Measurements from ENCODE around the gene SPTY2D1.
"Not testable (repeated sequence)": the region's sequence is repeated elsewhere in the genome, so short reads cannot be mapped to it uniquely, and the experiment has no call there.

SPTY2D1 gene

DNA sequence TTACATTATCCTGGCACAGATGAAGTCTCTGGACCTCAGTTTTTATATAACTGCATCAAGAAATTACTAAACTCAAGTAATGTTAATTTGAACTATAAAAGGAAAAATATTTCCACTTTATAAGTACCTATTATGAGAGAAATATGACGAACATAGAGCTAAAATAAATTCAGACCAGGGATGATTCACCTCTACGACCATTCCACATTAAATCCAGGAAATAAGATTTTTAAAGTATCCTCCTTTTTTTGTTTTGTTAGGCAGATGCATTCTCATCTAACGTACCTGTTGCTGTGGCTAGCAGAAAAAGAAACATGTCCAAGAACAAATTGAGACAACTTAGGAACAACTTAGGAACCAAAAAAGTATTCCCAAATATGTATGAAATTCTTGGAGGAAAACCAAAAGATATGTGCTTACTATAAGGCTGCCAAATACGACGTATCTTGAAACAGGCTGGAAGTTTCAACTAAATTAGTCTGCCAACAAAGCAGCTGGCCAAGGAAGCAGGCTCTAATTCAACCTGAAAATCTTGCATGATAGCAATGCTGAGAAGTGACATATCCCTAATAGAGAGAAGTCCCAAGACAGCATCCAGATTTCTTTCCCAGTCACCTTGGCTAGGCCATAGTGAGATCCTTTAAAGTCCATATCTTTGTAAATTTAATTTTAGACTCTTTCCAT is 15.7 kb downstream of the SPTY2D1 start:
- no peak for DNase-seq (ENCODE audit: low spot score)

- peak; percentile 37 for DNase-seq (ENCODE audit: low spot score)
These were observed 16.3 kb downstream of the SPTY2D1 start for GRCh38 chr11:18617688-18618341.

DNA sequence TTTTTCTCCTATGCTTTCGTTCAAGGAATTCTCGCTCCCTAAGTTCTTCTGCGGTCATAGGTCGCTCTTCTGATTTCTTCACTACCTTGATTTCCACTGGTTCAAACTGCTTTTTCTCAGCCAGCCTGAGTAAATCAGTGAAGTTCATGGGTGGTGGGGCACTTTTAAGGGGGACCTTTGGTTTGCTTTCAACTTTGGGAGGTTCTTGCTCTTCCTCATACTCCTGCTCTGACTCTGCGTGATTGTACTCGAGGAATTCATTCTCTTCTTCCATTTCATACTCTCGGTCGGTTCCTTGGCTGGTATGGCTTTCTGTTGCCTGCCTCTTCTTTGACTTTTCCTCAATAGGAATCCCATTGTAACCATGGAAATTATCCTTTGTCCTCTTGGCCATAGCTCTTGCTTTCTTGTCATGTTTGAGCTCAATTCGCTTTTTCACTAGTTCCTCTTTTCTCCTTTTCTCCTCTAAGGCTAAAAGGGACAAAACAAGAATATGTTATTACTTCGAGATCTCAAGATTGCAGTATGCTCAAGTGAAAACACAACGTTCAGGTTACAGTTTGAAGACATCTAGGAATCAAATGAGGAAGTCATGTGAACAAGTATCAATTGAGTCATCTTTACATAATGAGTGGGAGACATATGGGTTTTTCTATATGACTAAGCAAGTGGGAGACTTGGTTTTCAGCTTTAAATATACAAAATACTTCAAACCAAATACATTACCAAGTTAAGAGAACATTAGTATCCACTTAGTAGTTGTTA is 18.3 kb downstream of the SPTY2D1 start:
- no peak for DNase-seq (ENCODE audit: low spot score)

DNA sequence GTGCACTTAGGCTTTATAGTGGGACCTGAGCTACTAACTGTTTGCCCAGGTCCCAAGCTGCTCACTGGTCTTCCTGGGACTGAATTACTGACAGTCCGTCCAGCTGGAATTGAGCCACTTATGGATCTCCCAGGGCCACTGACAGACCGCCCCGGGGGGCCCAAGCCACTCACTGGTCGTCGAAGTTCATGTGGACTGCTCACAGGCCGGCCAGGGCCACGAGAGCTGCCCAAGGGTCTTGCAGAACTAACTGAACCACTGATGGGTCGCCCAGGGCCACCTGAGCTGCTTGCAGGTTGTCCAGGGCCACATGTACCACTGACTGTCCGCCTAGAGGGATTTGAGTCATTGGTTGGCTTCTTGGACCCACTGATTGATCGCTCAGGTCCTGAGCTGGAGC is 19.5 kb downstream of the SPTY2D1 start:
- no peak for DNase-seq (ENCODE audit: low spot score)

- no peak for DNase-seq (ENCODE audit: low spot score)
These were observed 21.7 kb downstream of the SPTY2D1 start for GRCh38 chr11:18612394-18612793.

DNA sequence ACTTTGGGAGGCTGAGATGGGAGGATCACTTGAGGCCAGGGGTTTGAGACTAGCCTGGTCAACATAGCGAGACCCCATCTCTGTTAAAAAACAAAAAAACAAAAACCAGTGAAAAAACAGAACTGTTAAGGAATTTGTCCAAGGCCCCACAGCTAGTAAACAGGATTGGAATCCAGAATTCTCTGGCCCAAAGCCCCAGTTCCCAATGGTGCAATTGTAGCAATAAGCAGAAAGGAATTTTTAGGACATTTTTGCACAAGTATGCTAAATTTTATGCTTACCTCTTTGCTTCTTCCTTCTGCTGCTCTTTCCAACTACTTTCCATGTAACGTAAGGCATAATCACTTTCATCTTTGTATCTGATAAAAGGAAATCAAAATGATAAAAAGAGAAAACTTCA is 22.9 kb downstream of the SPTY2D1 start:
- DNase-seq (ENCODE audit: low spot score) = peak; percentile 37

- DNase-seq (ENCODE audit: low spot score) = no peak
These were observed 25.8 kb downstream of the SPTY2D1 start for GRCh38 chr11:18608376-18608775.

- no peak for DNase-seq (ENCODE audit: low spot score)
These were observed 33.1 kb downstream of the SPTY2D1 start for GRCh38 chr11:18600915-18601569.

- no peak for DNase-seq (ENCODE audit: low spot score)
These were observed 34.4 kb downstream of the SPTY2D1 start, which contains the start of gene MISFA for GRCh38 chr11:18599739-18600230. Gene MISFA (plus strand): TSS chr11:18599789. CDS start chr11:18599929, 140 bp downstream.

DNA sequence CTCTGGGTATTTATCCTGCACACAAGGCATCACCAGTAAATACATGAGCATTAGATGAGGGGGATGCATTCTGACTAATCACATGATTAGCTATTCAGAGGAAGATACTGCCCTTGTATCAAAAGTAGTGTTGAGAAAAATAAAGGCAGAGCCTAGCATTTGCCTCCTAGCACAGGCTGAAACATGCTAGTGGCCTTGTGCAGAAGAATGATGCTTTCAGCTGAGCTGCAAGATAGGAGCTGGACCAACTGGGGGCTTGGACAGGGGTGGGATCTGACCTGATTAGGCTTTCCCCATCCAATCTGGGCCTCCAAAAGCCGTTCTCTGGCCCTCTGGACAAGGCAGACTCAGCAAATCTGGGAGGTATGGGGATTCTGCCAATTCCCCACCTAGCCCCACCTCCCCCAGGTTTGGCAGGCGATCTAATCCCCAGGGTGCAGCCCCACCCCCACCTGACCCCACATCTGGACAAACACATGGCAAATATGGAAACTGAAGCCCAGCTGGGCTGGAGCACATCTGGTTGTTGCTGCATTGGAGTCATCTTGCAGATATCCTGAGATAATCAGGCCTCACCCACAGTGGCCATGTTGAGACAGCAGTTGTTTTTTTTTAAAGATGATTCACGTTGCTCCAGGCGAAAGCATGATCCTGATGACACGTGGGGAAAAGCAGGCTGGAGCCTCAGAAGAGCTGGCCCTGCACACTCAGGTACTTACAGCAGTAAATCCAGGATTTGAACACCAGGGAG is 39.0 kb downstream of the SPTY2D1 start:
- DNase-seq (ENCODE audit: low spot score) = no peak

DNA sequence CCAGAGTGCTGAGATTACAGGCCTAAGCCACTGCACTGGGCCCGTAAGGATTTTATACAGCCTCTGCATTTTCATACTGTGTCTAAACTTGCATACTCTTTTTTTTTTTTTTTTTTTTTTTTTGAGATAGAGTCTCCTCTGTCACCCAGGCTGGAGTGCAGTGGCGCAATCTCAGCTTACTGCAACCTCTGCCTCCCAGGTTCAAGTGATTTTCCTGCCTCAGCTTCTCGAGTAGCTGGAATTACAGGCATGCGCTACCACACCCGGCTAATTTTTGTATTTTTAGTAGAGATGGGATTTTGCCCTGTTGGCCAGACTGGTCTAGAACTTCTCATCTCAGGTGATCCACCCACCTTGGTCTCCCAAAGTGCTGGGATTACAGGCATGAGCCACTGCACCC is 40.1 kb downstream of the SPTY2D1 start:
- not testable (repeated sequence) for DNase-seq (ENCODE audit: low spot score)

DNA sequence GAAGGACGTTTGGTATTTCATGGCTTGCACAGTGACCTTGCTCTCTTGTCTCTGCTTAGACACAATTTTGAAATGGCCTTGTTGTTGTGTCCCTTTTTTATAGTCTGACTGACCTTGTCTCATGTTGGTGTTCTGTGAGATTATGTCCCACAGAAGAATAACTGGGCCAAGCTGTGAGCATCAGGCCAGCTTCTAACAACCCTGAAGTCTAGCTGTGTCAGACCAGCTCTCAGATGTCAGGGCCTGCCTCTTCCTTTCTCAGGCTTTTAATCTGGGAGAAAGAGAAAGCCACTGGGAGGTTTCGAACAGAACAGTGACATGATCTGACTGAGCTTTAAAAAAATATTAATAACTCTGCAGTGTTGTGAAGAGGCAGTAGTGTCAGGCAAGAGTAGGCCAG is 43.6 kb downstream of the SPTY2D1 start:
- no peak for DNase-seq (ENCODE audit: low spot score)

DNA sequence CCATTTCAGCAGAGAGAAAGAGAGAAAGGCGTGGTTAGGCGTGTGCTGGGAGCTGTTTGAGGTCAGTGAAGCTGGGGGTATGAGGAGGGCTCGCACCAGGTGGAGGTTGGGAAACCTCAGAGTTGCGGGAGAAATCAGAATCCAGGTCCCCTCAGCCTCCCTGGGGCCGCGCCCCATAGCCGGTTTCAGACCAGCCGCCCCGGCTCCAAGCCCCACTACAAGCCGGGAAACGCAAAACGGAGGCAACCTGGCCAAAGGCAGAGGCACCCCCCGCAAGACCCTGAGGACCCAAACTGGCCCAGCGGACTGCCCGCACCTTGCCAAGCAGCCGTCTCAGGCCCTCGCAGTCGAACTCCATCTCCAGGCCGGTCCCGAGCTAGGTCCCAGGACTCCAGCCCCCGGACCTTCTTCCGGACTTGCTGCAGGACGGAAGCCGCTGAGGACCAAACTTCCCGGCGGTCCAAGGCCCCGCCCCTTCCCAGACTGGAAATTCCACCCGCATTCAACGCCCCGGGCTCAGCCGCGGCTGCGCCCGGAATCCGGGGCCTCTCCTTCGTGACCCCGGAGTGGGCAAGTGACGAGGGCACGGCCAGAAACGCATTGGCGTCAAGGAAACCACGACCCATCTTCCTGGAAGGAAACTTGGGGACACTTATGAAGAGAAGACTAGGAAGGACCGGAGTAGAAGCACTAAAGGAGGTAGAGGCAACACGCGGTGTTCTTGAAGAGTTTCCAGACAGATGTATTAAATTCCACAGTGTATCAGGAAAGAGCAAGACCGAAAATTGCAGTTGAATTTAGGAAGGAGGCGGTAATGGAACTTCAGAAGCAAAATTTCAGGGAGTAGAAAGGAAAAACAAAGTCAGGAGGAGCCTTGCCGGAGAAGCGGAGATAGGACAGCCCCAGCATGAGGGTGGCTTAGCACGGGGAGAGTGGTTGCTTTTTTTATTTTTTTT is 45.6 kb downstream of the SPTY2D1 start, which contains the start of gene UEVLD:
TSS of gene UEVLD (minus strand) at position 438 of the 956 bp plus-strand sequence. CDS start at position 358, 80 bp downstream.
- DNase-seq (ENCODE audit: low spot score) = peak; percentile 97

- DNase-seq (ENCODE audit: low spot score) = no peak
These were observed 52.3 kb downstream of the SPTY2D1 start for GRCh38 chr11:18581825-18582224.

- no peak for DNase-seq (ENCODE audit: low spot score)
These were observed 53.9 kb downstream of the SPTY2D1 start for GRCh38 chr11:18580113-18580766.

DNA sequence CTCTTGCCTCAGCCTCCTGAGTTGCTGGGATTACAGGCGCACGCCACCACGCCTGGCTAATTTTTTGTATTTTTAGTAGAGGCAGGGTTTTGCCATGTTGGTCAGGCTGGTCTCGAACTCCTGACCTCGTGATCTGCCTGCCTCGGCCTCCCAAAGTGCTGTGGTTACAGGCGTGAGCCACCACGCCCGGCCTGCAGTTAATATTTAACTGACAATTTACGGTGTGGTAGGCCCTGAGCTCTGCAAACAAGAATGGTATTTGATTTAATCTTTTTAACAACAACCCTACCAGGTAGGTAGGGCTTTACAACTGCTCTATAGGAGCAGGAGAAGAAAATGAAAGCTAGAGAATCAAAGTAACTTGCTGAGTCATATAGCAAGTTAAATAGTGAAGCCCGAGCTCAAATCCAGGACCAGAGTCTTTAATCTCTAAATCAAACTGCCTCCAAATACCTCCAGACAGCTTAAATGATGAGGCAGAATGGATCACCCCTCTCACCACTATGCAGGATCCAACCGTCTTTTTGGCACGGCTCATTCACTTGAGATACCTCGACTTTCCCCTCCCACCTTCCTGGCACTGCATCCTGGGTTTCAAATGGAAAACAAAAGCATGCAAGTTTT is 55.1 kb downstream of the SPTY2D1 start:
- DNase-seq (ENCODE audit: low spot score) = no peak

DNA sequence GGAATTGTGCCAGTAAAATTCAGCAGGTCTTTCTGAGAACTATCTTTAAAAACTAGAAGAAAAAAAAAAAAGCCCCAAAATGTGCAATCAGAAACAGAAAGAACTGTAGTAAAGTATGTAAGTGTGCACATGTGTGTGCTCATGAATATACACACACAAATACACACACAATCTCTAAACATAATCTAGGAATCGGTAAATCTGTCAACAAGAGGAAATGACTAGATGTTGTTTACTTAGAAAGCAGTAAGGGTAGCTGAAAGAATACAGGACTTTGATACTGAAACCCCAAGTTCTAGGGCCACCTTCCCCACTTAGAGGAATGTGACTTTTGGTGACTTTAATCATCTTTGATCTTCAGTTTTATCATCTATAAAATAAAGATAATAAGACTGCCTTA is 58.8 kb downstream of the SPTY2D1 start:
- DNase-seq (ENCODE audit: low spot score) = no peak

DNA sequence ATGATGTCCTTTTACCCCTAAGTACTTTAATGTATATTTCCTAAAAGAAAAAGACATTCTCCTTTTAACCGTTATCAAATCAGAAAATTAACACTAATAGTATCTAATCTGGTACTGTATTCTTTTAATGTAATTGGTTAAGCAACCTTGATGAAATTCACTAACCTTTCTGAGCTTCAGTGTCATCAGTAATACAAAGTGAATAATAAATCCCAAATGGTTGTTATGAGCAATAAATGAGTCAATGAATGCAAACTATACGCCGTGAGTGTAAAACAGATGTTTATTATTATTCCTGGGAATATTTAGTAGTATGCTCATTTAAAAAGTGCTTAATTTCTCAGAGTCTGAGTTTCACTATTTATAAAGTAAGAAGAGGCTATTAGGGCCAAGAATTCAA is 67.1 kb downstream of the SPTY2D1 start:
- peak; percentile 29 for DNase-seq (ENCODE audit: low spot score)

GRCh38 chr11:18566406-18566805 is 67.7 kb downstream of the SPTY2D1 start:
- no peak for DNase-seq (ENCODE audit: low spot score)
